NCI-H748 (cell line): ENCODE results near the gene SEMA5A.

Experiments
- DNase-seq: peaks from one replicate; lab custom pipeline; 2025; ENCODE audit not compliant: unreplicated experiment; lab: John Stamatoyannopoulos, UW

SEMA5A gene

GRCh38 chr5:9337928-9338595 is 207.8 kb downstream of the SEMA5A start:
- no peak for DNase-seq

GRCh38 chr5:9335754-9336495 is 209.9 kb downstream of the SEMA5A start:
- DNase-seq, result no peak

GRCh38 chr5:9335269-9335668 is 210.6 kb downstream of the SEMA5A start:
- DNase-seq, result no peak

- no peak for DNase-seq
Observed at GRCh38 chr5:9332026-9332425, 213.8 kb downstream of the SEMA5A start.

- DNase-seq, result no peak
Observed at GRCh38 chr5:9331372-9331771, 214.5 kb downstream of the SEMA5A start.

GRCh38 chr5:9329125-9329524 is 216.8 kb downstream of the SEMA5A start:
- DNase-seq, result peak; percentile 37

GRCh38 chr5:9325549-9325948 is 220.3 kb downstream of the SEMA5A start:
- DNase-seq, result no peak

GRCh38 chr5:9324348-9325077 is 221.4 kb downstream of the SEMA5A start:
- DNase-seq, result peak; percentile 61

GRCh38 chr5:9320652-9321051 is 225.2 kb downstream of the SEMA5A start:
- no peak for DNase-seq

GRCh38 chr5:9318031-9318430 is 227.8 kb downstream of the SEMA5A start:
- DNase-seq, result peak; percentile 36

- no peak for DNase-seq
Observed at GRCh38 chr5:9316733-9317132, 229.1 kb downstream of the SEMA5A start.

- DNase-seq, result no peak
Observed at GRCh38 chr5:9316041-9316440, 229.8 kb downstream of the SEMA5A start.

- DNase-seq, result no peak
Observed at GRCh38 chr5:9314558-9314957, 231.3 kb downstream of the SEMA5A start.

- peak; percentile 41 for DNase-seq
Observed at GRCh38 chr5:9313751-9314150, 232.1 kb downstream of the SEMA5A start.

GRCh38 chr5:9307150-9307549 is 238.7 kb downstream of the SEMA5A start:
- peak; percentile 39 for DNase-seq

- DNase-seq, result no peak
Observed at GRCh38 chr5:9302218-9302617, 243.7 kb downstream of the SEMA5A start.

GRCh38 chr5:9301200-9301599 is 244.7 kb downstream of the SEMA5A start:
- DNase-seq, result no peak

- no peak for DNase-seq
Observed at GRCh38 chr5:9297134-9297533, 248.7 kb downstream of the SEMA5A start.

GRCh38 chr5:9295466-9295801 is 250.4 kb downstream of the SEMA5A start:
- DNase-seq, result no peak

GRCh38 chr5:9294793-9295465 is 250.9 kb downstream of the SEMA5A start:
- DNase-seq, result no peak

- DNase-seq, result no peak
Observed at GRCh38 chr5:9288234-9288633, 257.6 kb downstream of the SEMA5A start.
